Cerebellar nuclear complex (tissue), 1 donor: ENCODE results near the gene PLAGL1.

ENCODE experiments used
- DNase-seq, 2 experiments: peaks; one replicate each; lab custom pipeline; 2025; lab: John Stamatoyannopoulos, UW

Gene PLAGL1

DNA sequence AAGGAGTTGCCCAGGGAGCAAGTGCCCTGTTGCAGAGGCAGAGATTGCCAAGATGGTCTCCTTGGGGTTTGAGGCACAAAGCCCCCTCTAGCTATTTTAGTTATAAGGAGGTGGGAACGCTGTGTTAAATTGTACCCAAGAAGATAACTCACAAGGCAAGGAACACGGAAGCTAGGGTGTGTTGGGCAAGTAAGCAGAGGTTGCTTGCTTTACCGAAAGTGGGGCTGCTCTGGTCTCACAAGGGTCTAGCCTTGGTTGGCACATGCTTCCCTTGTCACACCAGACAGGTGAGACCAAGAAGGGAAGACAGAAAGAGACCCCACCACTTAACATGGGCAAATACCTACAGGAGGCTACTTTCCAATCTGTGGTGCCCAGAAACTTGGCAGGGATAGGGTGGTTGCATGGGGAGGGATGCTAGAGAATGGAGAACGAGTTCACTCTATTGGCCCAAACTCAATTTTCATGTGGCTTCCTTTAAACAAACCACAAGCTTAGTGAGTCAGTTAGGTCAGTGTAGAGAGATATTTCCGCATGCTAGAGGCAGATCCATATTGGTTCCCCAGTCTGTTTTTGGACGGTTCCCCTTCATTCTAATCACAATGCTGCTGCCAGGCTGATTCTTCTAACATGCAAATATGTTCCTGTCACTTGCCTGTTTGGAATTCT lies 42.4 kb downstream of the PLAGL1 start:
- DNase-seq, result no peak

DNA sequence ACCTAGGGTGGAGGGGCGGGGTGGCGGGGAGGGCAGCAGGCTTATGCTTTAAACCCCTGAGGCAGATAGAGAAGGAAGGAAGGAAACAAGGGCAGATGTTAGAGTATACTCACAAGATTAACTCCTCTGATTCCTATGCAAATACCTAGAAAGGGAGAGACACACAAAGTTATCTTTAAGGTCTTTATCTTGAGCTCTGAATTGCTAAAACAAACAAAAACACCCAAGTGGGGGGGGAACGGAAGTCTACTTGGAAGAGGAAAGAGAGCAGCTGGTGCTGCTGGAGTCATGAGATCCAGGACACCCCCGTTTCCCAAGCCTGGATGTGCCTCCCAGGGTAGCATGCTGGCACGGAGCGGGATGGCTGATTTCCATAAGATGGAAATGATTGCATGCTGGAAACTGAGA lies 43.4 kb downstream of the PLAGL1 start:
- no peak for DNase-seq

DNA sequence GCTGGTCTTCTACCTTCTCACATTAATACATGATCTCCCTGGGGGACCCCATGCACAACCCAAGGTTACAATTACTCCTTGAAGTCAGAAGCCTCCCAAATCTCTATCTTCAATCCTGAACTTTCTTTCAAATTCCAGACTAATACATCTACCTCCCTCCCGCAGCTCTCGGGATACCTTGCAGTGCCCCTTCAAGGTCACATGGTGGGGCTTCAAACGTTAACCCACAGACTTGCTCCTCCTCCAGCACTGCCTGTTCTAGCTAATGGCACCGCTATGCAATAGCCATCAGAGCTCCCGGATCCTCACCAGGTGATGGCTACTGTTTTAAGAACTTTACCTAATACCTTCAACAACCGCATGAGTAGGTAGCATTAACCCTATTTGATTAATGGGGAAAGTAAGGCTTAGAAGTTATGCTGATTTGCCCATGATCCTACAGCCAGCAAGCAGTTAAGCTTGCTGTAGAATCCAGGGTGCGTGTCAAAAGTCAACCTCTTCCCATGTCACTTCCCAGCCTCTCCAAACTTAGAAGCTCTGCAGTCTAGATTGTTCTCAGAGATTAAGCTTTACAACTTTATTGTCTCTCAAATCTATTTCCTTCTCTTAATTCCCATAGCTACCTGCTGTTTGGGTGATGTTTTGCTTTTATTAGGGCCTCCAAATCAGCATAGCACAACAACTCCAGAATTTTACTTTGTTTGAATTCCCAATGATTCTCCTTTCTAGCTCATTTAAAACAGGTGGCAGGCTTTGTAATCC lies 44.7 kb downstream of the PLAGL1 start:
- DNase-seq, result no peak

DNA sequence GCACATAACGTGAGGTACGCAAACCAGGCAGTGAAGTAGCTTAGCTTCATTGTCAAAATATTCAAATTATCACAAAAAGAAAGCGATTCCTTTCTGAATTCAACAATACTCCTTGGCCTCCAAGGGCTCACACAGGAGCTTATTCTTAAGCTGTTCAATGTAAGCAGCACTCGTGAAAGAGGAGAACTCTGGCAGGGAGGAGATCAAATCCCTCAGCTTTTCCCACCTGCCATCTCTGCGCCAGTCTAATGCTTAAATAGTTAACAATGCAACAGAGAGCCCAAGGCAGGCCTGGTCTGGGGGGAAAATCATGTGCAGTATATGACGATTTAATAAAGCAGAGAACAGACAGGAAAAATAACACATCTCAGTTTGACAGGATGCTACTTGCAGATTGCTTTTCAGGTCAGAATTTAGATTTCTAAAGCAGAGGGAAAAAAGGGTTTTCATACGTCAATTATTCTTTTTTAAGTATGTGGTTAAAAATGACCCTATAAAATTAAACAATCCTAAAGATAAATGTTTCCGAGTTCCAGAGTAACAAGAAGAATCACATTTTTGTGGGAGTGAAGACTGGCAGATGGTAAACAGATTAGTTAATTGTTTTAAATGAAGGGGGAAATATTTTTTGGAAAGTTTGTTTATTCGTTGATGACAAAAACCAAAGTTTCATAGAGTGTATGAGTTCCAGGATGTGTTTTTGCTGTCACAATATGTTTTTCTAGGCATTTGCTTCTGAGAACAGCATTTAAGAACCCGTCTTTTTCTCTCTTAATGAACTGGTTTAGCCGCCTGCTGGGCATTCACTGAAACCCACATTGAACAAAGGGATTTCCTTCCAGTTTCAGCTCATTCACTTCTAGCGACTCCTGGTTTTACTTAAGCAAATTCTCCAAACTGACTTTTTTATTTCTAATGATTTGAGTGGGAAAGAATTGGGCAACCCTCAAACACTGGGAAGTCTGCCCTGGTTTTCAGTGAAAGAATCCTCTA lies 45.9 kb downstream of the PLAGL1 start:
- no peak for DNase-seq

DNA sequence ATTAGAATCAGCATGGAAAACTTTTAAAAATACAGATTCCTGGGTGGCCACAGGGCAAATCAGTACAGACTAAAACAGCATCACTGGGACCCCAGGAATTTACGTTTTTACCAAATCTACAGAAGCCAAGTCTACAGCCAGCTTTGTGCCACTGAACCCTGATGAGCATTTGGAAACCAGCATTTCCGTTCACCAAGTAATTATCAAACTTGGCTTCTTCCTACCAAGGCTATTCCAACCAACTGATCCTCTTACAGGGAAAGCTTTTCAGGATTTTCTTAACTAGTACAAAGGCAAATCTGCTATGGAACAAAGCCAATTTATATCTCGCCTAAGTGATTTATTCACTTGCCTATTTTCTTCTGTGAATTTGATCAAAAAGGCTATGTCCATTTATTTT lies 47.0 kb downstream of the PLAGL1 start:
- no peak for DNase-seq

DNA sequence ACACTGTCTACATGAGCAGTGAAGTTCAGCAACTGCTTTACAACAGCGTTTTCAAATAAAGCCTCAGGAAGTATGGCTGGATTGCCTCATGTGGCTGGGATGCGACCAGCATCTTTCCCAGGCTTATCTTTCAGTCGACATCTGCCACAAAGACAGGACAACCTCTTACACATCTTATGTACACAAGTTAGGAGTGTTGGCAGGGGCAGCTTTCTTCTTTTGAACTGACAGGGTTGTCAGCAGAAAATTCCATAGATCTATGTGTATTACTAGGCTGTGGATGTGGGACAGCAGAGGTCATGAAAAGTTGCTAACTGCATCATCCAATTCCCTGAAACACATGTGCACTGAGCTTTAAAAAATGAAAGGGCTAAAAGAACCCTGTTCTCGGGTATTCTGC lies 48.1 kb downstream of the PLAGL1 start:
- DNase-seq, result no peak

DNA sequence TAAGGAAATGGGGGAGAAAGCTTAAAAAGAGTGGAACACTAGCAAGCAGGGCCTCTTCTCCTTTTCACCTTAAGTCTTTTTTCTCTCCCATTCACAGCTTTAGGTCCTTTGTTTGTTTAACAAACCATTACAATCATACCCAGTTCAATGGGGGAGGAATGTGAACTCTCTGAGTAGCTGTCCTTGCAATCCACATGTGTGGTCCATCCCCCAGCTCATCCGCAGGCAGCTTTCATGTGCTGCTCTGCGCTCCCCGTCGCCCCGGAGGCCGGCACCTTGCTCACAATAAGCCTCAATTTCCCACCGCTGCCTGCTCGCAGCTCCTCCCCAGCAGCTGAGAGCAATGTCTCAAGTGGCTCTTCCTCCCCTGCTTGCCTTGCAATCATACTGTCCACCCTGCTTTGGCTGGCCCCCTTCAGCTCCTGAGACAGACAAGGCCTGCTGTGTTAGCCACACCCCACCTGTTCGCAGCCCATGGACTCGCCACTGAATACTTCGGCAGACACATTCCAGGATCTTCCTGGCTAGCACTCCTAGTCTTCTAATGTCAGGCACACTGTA lies 49.1 kb downstream of the PLAGL1 start:
- DNase-seq, result no peak

DNA sequence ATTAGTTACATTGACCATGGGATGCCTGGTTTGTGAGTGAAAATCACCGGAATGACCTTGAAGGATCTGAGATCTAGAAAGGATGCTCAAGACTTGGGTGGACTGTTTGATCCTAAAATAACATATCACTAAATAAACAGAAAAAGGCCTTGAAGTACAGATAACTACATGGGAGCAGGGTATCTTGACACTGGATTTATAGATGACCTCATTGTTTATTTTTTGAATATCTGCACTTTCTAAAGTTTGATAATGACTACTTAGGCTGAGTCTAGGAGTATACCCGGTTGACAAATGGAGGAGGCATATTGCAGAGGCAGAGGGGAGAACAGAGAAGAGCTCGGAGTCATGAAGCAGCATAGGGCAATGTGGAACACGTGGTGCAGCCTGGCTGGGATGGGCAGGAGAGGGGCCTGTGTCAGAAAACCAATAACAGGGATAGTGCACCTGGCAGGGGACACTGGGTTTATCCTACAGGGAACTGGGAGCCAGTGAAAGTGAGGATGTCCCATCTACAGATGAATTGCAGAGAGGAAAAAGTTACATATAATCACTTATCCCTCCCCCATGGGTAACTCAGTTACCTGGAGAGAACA lies 50.3 kb downstream of the PLAGL1 start:
- no peak for DNase-seq

DNA sequence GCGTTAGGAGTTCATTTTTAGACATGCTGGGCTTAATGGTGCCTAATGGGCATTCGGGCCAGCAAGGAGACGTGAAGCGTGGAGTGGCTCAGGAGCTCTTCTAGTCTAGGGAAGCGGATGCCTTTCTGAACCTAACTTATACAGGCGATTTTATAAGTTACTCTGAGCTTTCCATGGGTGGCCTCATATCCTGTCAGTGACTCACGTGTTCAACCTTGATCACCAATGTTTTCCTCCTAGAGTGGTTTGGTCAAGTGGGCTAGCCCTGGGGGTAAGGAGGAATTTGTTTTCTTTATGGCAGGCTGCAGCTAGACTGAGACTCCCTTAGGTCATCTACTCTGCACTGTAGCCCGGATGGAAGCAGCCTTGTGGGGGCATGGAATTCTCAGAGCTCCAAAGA lies 52.1 kb downstream of the PLAGL1 start:
- DNase-seq, result no peak

DNA sequence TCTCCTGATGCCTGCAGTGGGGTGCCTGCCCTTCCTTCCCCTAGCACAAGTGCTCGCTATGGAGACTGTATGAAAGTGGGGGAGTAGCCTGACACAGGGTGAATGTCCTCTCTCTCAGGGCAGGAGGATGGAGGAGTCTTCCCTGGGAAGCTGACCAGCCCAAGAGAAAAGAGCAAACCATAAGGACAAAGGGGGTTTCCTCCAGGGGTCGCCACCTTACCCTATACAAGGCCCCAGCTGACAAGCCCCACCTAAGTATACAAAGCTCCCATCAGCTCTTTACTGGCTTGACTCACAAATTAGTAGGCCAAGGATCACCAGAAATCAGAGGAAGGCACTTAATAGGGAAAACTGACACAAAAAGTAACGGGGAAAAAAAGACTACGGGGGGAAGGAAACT lies 54.1 kb downstream of the PLAGL1 start:
- DNase-seq, result no peak

DNA sequence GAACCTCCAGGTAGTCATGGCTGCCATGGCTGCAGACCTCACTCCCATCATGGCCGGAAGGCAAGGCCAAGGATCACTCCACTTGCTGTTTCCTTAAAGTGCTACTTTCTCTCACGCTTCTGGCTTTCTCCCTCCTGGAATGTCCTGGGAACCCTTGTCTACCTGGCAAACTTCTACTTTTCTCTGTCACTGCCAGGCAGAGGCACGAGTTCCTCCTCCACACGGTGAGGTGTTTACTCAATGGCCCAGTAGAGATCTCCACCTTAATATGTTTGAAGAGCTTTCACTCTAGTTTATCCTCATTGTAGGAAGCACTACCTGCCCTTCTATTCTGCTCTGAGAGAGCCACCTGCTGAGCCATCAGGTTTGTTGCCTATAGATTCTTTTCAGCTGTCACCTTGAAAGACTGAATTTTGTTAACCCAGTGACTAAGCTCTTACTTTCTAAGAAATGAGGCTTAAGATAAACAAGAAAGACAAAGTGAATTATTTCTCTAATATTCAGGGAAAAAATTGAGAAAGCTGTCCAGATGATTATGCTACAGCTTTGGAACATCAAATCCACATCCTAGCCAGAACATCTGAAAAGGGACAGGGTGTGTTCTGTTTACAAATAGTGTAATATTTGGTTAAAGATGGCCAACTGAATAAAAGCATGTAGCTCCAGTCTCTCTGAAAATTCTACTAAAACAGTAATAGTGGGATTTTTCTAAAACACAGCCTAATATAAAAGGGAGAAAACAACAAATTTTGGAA lies 54.9 kb downstream of the PLAGL1 start:
- DNase-seq, result no peak

DNA sequence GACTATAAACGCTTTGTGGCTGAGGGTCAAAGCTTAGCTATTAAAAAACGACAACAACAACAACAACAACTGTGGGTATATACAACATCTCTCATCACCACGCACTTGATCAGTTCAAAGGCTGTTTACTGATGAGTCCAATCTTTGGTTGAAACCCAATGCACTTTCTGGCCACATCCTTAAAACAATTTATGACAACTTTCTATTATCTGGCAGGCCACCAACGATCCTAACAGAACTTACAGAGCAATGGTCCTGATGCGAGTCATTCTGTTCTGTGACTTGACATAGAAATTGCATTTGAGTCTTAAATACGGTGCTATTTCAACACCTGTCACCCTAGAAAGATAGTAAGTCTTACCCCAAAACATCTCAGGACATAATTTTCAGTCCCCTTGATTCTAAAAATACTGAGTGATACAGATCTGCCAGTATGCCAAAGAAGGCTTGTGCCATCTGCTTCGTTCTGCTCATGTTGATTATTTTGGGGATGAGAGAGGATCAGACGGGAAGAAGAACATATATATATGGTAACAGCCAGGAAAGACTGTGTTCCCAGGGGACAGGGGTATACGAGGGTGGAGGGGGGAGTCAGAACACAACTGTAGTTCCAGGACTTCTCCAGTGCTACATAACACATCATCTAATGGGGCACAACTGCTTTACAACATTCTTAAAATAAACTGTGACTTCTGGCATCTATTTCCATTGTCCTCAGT lies 55.8 kb downstream of the PLAGL1 start:
- DNase-seq, result no peak

DNA sequence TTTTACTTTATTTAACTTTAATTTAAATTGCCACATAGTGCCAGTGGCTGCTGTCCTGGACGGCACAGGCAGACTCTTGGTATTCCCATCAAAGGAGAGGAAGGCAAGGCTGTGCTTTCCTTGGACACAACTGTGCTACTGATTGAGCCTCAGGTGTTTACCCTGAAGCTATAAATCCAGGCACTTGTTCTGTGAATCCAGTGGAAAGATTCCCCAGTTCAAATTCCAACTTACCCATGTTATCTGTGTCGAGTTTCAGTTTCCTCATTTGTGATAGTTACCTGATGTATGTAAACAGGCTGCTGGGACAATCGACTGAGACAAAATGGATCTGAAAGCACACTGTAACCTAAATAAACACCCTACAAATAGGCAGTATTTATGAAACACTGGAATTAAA lies 57.2 kb downstream of the PLAGL1 start:
- no peak for DNase-seq

DNA sequence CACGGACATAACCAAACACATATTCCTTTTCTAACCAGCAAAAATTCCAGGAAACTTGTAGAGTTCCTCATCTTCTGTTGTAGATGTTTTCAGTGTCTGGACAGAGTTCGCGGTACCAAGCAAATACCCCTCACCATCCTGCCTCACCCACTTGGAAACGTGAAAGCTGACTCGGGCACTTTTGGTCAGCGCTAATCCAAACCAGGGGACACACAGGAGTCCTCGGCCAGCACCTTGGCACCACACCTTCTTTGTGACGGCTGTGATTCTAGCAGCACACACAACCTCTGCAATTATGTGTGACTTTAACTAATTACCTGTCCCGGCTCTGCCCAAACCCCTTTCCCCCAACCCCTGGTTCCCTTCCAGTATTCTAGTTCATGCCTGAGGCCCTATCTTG lies 58.1 kb downstream of the PLAGL1 start:
- no peak for DNase-seq

DNA sequence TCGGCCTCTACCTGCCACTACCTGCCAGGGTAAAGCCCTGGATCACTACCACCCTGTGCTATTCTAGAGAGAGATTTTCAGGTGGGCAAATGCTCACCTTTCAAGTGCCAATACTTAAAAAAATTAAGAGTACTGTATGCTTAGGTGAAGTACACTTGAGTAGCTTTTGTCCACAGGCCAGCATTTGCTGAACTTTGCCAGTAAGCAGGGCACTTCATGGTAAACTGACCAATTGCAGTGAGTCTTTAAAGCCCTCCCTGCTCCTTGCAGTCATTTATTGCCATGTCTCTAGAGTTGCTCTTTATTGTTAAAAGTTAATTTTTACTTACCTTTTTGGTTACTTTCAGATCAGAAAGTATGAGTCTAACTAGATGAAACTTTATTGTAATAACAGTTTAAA lies 58.5 kb downstream of the PLAGL1 start:
- no peak for DNase-seq

DNA sequence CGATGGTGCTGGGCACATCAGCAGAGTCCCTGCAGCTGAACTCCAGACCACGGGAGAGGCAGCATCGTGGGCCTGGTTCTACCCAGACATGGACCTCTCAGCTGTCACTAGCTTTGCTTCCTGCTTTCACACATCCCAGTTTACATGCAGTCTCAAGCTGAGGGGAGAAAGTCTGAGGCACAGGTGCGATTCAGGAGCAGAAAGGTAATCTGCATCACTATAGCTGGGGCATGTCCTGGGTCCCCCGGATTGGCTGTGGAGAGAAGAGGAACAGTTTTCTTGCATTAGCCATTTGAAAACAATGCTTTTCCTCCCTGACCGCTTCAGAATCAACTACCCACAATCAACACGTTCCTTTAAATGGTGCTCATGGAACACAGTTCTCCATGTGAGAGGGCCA lies 59.9 kb downstream of the PLAGL1 start:
- DNase-seq, result no peak

DNA sequence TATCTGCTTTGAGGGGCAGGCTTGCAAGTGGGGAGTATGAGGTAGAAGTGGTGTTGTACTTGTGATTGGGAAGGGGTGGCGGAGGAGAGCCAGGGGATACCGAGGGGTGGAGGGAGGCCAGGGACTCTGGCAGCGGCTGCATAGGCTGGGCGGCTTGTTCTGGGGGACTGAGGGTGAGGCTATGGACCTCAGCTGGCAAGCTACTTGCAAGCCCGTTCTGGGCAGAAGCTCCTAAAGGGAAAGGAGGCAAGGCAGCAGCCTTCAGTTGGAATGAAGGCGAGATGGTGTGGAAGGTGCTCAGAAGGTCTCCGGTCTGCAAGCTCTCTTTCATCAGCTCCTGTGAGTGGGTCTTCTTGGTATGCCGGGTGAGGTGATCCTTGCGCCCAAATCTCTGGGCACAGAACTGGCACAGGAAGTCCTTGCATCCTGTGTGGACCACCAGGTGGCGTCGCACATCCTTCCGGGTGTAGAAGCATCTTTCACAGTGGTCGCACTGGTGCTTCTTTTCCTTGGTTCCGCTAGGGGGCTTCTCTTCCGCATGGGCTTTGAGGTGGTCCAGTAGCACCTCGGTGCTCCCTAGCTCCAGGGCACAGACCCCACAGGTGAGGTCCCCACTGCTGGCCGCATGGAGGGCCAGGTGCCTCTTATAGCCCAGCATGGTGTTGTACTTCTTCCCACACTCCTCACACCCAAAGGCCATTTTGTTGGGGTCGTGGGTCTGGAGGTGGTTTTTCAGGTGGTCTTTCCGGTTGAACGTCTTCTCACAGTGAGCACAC lies 66.0 kb downstream of the PLAGL1 start:
- DNase-seq, result no peak

DNA sequence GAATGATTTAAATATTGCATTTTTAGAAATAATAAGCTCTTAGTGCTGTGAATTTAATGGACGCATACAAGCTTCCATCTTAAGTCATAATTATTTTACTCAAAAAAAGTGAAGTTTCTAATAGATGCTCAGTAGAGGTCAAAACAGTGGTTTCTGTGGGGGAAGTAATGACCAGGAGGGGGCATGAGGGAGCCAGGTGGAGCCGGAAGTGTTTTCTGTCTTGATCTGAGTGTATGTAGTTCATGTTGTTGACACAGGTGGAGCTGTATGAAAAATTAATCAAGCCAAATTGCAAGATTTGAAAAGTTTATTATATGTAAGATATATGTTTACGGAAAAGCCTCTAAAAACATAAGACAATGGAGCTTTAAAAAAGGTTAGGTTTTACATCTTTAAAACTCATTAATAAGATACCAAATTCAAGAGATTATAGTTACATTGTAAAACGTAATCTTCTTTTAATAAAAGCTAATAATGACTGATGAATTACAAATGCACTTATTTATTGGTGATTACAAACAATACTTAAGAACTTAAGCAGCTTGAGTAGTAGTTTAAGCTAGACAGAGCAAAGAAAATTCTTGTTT lies 68.0 kb downstream of the PLAGL1 start:
- DNase-seq, result no peak

DNA sequence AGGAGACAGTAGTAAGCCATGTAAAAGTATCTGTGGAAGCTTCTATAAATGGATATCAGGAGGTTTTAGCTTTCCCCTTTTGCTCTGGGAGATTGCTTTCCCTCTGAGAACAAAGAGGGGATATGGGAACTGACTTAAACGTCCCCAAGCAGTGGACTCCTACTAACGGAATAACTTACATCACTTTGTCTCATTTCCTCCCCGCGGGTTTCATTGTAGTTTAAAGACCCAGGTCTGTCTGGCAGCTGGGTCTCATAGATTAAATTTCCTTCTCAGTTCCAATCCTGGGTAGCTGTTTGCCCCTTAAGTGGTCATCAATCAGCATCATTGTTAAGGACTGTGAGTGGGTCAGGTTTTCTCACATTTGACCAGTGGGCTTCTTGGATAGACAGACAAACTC lies 68.7 kb downstream of the PLAGL1 start:
- no peak for DNase-seq

DNA sequence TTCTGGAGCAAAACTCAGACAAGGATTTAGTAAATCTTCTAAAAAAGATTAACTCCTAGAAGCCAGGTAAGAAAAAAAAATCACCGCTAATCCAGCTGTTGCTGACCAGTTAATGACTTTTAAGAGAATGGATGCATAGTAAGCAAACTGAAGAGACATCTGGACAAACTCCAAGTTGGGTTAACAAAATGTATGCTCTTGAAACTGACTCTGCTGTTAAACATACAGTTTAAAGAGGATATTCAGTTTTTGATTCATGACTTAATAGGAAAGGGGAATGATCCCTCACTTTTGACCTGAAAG lies 70.4 kb downstream of the PLAGL1 start:
- DNase-seq, result no peak
